Psoas muscle (tissue), 8 donors: ENCODE measurements around the gene SLC8B1. TPM values are rescaled to one million over a fixed set of nuclear protein-coding genes. Genes with fewer than 3 reads are reported as not detected.
A peak's percentile ranks its signal among the peaks of the same experiment; 100 is the strongest.

ENCODE experiments used
- ATAC-seq, 4 donors: fragments of 200-7000 bp; cut with Tn5 transposase; one replicate each; pipeline ENCODE4 v1.9.1; 2020; ENCODE audit warnings: moderate library complexity in 3 of 4, mild to moderate bottlenecking in 2 of 4
- DNase-seq, 2 donors: peaks; one replicate each; pipeline ENCODE4 v3.0.0-alpha.2; 2020
- H3K27ac ChIP-seq: fragments of 200-600 bp; one replicate; pipeline ENCODE4 v1.8.0; 2022
- H3K27me3 ChIP-seq, 3 donors: fragments of 200-600 bp in 1 of 3; one replicate each; pipeline versions ENCODE4 v1.6.1 to v1.8.0; 2013 to 2022; ENCODE audit warnings: low read length in 2 of 3, mild to moderate bottlenecking in 2 of 3, moderate library complexity in 1 of 3; ENCODE audit not compliant: insufficient read depth in 3 of 3
- H3K36me3 ChIP-seq, 2 donors: fragments of 200-600 bp in 1 of 2; one replicate each; pipeline versions ENCODE4 v1.6.1 to v1.8.0; 2013 to 2022; ENCODE audit warnings: low read depth in 1 of 2, mild to moderate bottlenecking in 1 of 2, moderate library complexity in 1 of 2; ENCODE audit not compliant: insufficient read depth in 1 of 2
- H3K4me1 ChIP-seq: fragments of 200-600 bp; one replicate; pipeline ENCODE4 v1.8.0; 2022
- H3K4me3 ChIP-seq: fragments of 200-600 bp; one replicate; pipeline ENCODE4 v1.8.0; 2022; ENCODE audit warnings: mild to moderate bottlenecking
- H3K9me3 ChIP-seq: fragments of 200-600 bp; one replicate; pipeline ENCODE4 v1.8.0; 2022
- WGBS, 3 donors: extraction: QIAGEN DNeasy Blood & Tissue Kit; methylation state at CpG; one replicate each; pipeline versions ENCODE4 v1.1.6 to v1.1.7; 2013; 5-methylcytosine and 5-hydroxymethylcytosine counted together
- intact Hi-C, 2 donors: fragments of 100-400 bp; cut with DNase I; formaldehyde crosslinking; loops; one replicate each; pipeline versions ENCODE4 v1.11.0 to v1.14.2; 2022
- polyA plus RNA-seq, 3 donors: library from polyadenylated mRNA; stranded (reverse); fragments of 200-250 nt; gene quantifications; one replicate each; pipeline ENCODE4 v1.2.3, GENCODE V29; 2013
- total RNA-seq, 4 donors: library from RNA; stranded (reverse); fragmentation: NEBNext Ultra II Directional in 2 of 4; extraction: Animal tissue kit (Norgen Biotek cat#: 25700) in 2 of 4; gene quantifications; one replicate each; pipeline versions ENCODE4 v1.2.1 to v1.2.4, GENCODE V29; 2021 to 2023
- TF ChIP-seq, protein P1 (sequence below): fragments of 200-600 bp; IDR thresholded peaks from one replicate; pipeline ENCODE4 v1.8.0; 2022; ENCODE audit warnings: antibody characterized with exemption
- donor health status: healthy with polysubstance abuse.
- donor health status: DM: no; HTN: no; CAD: no; lungs with moderate emphysema.
- donor health status: Bipolar disorder and iron deficiency.
- donor health status: healthy.
- donor health status: DM: yes; HTN: yes; CAD: no.
- donor health status: DM: no; HTN: no; CAD: no.
- donor health status: DM: no; HTN: no; CAD: no.
- donor health status: DM: yes; HTN: yes; CAD: no.

The SLC8B1 gene
- total and polyA plus RNA-seq, 7 donors: 5.7 to 10.3 (median 9.2) TPM

DNA sequence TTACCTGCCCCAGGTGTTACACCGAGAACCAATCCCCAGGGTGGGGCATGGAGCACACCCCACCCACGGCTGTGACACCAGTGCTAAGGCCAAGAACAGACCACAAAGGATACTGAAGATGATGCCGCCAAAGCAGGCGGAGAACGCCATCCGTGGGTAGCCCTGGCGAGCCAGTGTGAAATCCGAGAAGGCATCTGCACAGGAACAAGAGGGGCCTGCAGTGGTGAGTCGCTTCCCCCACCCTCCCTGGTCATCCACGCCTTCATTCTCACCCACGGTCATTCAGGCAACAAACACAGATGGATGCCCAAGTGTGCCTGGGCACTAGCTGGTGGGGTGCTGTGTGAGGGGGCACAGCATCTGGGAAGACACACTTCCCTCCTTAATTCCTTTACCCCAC is 28.5 kb downstream of the SLC8B1 start:
- WGBS, 3 donors: 65 to 81% (median 79%) methylated on average over 11 of the region's 11 CpGs
- H3K27ac ChIP-seq: no peak overlapping the region
- peaks cover 0 to 89% of the 10 kb centered on the region in 2 donors for H3K36me3 ChIP-seq

DNA sequence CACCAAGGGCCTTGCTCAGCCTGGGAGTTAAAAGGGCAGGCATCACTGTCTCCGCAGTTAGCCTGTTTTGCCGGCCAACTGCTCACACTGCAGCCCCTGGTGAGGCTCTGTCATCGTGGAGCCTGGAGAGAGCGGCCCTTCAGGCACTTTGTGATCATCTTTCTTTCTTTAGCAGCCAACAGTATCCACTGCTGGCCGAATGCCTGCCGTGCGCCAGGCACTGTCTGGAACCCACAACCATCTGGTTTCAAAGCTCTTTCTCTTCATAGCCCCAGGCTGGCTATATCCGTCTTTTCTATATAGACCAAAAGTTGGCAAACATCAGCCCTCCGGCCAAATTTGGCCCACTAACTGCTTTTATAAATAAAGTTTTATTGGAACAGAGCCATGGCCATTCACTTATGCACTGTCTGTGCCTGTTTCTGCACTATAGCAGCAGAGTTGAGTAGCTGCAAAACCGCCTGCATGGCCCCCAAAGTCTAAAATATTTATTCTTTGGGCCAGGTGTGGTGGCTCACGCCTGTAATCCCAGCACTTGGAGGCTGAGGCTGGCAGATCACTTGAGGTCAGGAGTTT is 29.5 kb downstream of the SLC8B1 start:
- Histone ChIP-seq H3K9me3 (no peaks in the 10 kb centered on the region), H3K4me3 (no peak overlapping the region), H3K36me3 (peaks cover 0 to 79% of the 10 kb centered on the region in 2 donors), H3K27ac (no peak overlapping the region), H3K27me3 (no peaks in the 10 kb centered on the region), H3K4me1 (no peaks in the 10 kb centered on the region)
- DNase-seq (no peak), ATAC-seq (no peak)
- WGBS, 3 donors: 89% methylated on average over 11 of the region's 11 CpGs
- intact Hi-C loops: no loop called here
- TF ChIP-seq, protein P1, sequence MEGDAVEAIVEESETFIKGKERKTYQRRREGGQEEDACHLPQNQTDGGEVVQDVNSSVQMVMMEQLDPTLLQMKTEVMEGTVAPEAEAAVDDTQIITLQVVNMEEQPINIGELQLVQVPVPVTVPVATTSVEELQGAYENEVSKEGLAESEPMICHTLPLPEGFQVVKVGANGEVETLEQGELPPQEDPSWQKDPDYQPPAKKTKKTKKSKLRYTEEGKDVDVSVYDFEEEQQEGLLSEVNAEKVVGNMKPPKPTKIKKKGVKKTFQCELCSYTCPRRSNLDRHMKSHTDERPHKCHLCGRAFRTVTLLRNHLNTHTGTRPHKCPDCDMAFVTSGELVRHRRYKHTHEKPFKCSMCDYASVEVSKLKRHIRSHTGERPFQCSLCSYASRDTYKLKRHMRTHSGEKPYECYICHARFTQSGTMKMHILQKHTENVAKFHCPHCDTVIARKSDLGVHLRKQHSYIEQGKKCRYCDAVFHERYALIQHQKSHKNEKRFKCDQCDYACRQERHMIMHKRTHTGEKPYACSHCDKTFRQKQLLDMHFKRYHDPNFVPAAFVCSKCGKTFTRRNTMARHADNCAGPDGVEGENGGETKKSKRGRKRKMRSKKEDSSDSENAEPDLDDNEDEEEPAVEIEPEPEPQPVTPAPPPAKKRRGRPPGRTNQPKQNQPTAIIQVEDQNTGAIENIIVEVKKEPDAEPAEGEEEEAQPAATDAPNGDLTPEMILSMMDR: no peak

More for the DNA sequence above, 28.5 kb downstream of the SLC8B1 start:
- ATAC-seq (no peak), DNase-seq (no peak)
- TF ChIP-seq, protein P1: no peak
- Histone ChIP-seq H3K4me1 (no peaks in the 10 kb centered on the region), H3K27me3 (no peaks in the 10 kb centered on the region), H3K4me3 (no peak overlapping the region), H3K9me3 (no peaks in the 10 kb centered on the region)
- intact Hi-C loops: no loop called here

DNA sequence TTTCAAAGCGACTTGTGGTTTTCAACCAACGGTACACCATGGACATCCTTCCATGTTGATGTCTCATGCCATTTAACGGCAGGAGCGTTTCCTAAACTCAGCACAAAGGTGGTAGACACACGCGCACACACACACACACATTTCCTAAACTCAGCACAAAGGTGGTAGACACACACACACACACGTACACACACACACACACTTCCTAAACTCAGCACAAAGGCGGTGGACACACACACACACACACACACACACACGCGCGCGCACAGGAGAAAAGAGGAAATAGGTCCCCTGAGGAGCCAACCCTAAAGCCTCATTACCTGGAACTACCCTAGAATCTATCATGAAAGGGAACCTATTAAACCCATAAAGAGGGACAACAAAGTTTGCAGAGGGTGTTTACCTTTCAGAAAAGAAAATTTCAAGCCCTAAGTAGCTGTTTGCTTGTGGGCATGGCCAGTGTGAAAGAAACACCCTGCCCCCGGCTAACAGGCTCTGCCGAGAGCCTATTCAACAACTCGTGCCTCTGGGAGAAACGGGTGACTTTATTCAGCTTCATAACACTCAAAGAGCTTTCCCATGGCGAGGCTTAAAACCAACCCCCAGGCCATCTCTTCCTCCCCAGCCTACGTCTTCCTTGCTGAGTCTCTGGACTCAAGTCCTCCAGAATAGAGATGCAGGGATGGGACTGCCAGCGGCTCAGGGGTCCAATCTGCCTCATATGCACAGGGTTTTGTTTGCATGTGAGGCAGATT is 31.8 kb downstream of the SLC8B1 start:
- peak in 1 of 2 donors; percentile 18 for DNase-seq

DNA sequence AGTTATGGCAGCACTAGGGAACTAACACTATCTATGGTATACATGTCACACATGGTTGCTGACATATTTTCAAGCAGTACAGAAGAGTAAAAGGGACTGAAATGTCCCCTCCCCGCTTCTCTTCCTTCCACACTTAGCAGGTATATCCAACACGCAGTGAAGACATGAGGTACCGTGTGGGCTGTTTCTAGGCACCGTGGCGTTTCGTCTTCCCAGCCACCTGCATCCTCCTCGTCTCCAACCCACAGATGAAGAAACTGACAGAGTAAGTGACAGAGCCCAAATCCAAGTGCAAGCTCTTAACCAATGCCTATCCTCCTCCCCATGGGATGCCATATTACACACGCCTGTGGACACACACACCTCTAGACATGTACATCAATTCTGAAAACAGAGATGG is 32.4 kb downstream of the SLC8B1 start:
- no peak overlapping the region for H3K4me3 ChIP-seq
- TF ChIP-seq, protein P1: no peak
- no peak overlapping the region for H3K27ac ChIP-seq
- peaks cover 0 to 52% of the 10 kb centered on the region in 2 donors for H3K36me3 ChIP-seq
- H3K9me3 ChIP-seq: no peaks in the 10 kb centered on the region
- H3K27me3 ChIP-seq: no peaks in the 10 kb centered on the region
- DNase-seq (peak in 1 of 2 donors; percentile 4), ATAC-seq (no peak)
- intact Hi-C loops: no loop called here
- peaks cover 23% of the 10 kb centered on the region for H3K4me1 ChIP-seq
- 85 to 92% (median 91%) methylated on average over 8 of the region's 8 CpGs for WGBS, 3 donors

More for the DNA sequence above, 31.8 kb downstream of the SLC8B1 start:
- Histone ChIP-seq H3K4me1 (peaks cover 18% of the 10 kb centered on the region), H3K27ac (no peak overlapping the region), H3K27me3 (no peaks in the 10 kb centered on the region), H3K36me3 (peaks cover 0 to 56% of the 10 kb centered on the region in 2 donors), H3K9me3 (no peaks in the 10 kb centered on the region), H3K4me3 (no peak overlapping the region)
- TF ChIP-seq, protein P1: no peak
- ATAC-seq: no peak
- WGBS, 3 donors: 74 to 84% (median 77%) methylated on average over 19 of the region's 19 CpGs
- intact Hi-C loops: no loop called here
